GM19238 (cell line): ENCODE measurements around the gene SMS.
A peak's percentile ranks its signal among the peaks of the same experiment; 100 is the strongest.

Source experiments
- DNase-seq: peaks from one replicate; pipeline ENCODE4 v3.0.0; 2011; ENCODE audit warnings: low spot score; ENCODE audit not compliant: insufficient read length

SMS gene

GRCh38 chrX:21940356-21940829, at the start of gene SMS:
TSS of gene SMS (plus strand) at chrX:21940709. CDS start at chrX:21940825, 116 bp downstream.
- peak; percentile 35 for DNase-seq

GRCh38 chrX:21905313-21905712, 35.2 kb upstream of the SMS start:
- no peak for DNase-seq

DNA sequence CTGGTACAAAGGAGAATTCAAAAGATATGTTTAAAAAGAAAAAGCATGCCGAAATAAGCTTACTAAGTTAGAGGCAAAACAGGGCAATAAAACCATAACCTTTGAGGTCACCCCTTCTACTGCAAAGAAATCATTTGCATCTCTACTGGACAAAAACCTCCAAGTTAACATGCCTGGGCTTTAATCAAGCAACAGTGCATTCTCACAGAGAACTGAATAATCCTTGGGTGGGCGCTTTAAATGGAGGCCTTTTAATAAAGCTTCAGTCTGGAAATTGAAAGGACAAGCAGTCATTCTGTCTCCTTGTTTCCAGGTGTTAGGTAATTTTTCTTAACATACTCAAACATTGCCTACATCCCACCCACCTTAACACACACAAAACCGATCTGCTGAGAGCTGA, 34.6 kb upstream of the SMS start:
- no peak for DNase-seq

GRCh38 chrX:21907260-21907659, 33.2 kb upstream of the SMS start:
- DNase-seq: no peak

DNA sequence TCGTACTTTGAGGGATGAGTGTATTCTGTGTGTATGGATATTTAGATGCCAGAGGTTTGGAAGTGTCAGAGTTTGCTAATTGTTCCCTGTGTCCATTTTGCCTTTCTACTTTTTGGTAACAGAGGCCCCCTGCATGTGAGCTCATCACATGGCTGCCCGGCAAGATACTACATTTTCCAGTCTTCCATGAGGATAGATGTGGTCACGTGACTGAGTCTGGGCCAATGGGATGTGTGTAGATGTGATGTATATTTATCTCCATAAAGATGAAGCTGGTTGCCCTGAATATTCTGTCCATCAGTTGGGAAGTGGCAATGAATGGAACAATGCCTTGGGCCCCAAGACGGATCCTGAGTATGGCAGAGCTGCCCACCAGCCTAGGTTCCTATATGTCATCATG, 29.0 kb upstream of the SMS start:
- DNase-seq: no peak

DNA sequence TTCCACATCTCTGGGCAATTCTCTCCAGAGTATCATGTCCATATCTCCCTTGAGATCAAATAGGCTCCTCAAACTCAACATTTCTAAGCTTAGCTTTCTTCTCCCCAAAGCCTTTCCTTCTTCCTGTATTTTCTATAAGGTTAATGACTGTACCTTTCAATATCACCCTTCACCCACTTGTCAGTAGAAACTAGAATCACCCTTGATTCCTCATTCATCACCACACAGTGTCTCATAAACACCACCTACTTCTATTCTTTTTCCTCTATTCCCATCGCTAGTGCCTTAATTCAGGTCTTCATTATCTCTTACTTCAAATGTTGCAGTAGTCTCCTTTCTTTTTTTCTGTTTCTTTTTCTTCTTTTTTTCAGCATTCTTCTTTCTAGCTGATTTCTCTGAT, 28.3 kb upstream of the SMS start:
- DNase-seq: no peak

GRCh38 chrX:21912989-21913388, 27.5 kb upstream of the SMS start:
- no peak for DNase-seq

- DNase-seq: no peak
Measured at GRCh38 chrX:21926116-21926515, 14.4 kb upstream of the SMS start.

DNA sequence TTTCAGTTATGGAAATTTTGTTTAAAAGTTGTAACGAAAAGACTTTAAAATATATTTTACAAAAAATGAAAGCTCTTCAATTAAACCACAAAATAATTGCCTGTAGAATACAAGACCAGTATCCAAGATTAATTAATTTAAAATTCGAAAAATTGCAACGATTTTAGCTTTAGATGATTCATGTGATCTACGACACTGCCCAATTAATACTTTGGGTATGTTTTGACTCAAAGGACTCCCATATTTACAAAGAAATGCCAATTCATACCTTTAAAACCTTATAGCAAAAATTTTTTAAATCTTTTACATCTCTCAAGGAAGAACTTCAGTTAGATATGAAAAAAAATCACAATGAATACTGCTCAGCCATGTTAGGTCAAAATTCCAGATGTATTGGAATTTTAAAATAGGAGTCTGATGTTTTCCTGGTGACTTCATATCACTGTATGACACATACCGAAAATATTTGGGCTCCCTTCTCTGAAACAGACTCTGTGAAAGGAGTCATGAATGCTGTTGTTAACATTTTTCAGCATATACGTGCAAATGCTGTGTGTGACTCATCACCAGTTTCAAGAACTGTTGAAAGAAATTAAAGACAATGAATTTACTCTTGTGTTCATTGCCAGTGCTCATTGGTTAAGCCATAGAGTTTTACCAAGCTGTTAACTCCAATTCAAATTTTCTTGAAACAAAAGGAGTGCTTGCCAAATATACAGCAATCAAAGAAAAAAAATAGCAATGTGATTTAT, 13.8 kb upstream of the SMS start:
- no peak for DNase-seq

DNA sequence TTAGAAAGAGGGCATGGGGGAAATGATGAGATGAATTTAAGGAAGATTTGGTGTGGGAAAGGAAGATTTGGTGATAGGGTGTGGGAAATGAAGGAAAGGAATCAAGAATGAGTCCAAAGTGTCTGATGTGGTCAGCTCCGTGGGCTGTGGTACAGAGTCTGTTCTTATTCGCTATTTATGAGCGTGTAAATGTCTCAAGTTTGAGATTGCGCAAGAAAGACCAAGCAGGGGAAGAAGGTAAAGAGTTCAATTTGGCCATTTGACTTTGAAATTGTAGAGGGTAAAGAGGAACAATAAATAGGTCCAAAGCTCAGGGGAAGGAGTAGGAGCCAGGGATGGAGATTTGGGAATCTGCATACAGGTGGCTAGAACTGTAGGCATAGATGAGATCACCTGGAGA, 11.3 kb upstream of the SMS start:
- DNase-seq: no peak

DNA sequence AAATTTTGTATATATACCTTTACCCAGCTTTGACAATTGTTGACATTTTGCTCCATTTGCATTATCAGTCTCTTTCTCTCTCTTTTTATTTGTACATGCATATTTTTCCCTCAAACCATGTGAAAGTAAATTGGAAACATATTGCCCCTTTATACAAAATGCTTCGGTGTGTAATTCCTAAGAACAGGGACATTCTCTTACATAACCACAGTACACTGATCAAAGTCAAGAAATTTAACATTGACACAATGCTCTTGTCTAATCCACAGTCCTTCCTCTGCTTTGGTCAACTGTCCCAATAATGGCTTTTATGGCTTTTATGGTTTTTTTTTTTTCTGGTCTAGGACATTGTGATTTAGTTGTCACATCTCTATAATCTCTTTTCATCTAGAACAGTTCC, 9.5 kb upstream of the SMS start:
- DNase-seq: no peak

DNA sequence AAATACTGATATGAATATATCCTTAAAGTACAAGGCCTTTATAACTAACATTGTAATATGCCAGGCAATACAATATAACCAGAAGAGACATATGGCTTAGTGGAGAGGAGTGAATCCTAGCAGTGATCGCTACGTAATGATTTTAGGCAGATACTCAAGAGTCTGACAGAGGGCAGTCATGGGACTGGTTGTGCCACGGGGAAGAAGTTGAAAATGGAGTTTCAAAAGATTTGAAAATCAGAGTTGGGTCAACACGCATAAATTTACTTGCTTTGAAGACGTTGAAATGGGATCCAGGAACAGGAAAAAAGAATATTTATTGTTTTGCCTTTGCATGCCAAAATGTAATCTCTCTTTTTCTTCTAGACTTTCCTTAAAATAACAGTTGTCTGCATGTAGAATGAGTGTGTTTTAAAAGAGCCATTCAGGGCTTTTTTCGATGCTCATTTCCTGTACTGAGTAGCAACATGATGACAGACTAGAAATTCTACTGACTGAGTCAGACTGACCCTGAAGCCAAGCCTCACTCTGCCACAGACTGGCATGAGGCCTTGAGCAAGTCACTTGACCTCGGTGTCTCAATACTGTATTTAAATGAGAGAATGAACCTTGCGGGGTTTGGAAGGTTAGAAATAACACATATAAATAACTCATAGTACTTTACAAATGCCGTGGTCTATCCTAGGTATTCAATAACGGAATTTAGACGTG, 8.1 kb upstream of the SMS start:
- no peak for DNase-seq

- DNase-seq: no peak
Measured at GRCh38 chrX:21933077-21933476, 7.4 kb upstream of the SMS start.

- no peak for DNase-seq
Measured at GRCh38 chrX:21934414-21934813, 6.1 kb upstream of the SMS start.

GRCh38 chrX:21939906-21940305, 603 bp upstream of the SMS start:
- DNase-seq: no peak

GRCh38 chrX:21943460-21944135, 3.1 kb downstream of the SMS start:
- no peak for DNase-seq

GRCh38 chrX:21944136-21944615, 3.7 kb downstream of the SMS start:
- DNase-seq: no peak

- DNase-seq: no peak
Measured at GRCh38 chrX:21946925-21947641, 6.6 kb downstream of the SMS start.

- DNase-seq: no peak
Measured at GRCh38 chrX:21947671-21948070, 7.2 kb downstream of the SMS start.

GRCh38 chrX:21948897-21949578, 8.5 kb downstream of the SMS start:
- no peak for DNase-seq

- no peak for DNase-seq
Measured at GRCh38 chrX:21949689-21950088, 9.2 kb downstream of the SMS start.
